HepG2 (cell line): Measurements from ENCODE around the gene EIF5. TPM values are rescaled to one million over a fixed set of nuclear protein-coding genes. Genes with fewer than 3 reads are reported as not detected.
A peak's percentile ranks its signal among the peaks of the same experiment; 100 is the strongest.

ENCODE experiments used
- ATAC-seq: fragments of 200-7000 bp; cut with Tn5 transposase; 3 replicates; pipeline ENCODE4 v1.9.1; 2020; ENCODE audit warnings: mild to moderate bottlenecking, moderate library complexity
- BruUV-seq: library from RNA; stranded (reverse); fragments of 400-500 nt; replicated peaks from 2 replicates; lab custom pipeline; 2021; lab: Mats Ljungman, UMichigan
- CTCF ChIA-PET: fragments of 300-600 bp; formaldehyde crosslinking; extraction: SDS; loops from one replicate; lab custom pipeline; 2021; ENCODE audit warnings: low total read pairs, inconsistent platforms, low intra/inter-chr PET ratio; lab: Yijun Ruan, JAX
- POLR2A ChIA-PET: fragments of 350-600 bp; sonication (Branson Sonifier 250); formaldehyde crosslinking; loops from one replicate; lab custom pipeline; 2020; ENCODE audit warnings: antibody characterized with exemption, inconsistent platforms; lab: Yijun Ruan, JAX
- DNase-seq: peaks from one replicate; pipeline ENCODE4 v3.0.0-alpha.2; 2015; ENCODE audit warnings: low spot score
- FAIRE-seq: peaks from 3 replicates; lab custom pipeline; 2011; peaks lifted over from hg19 to GRCh38; lab: Jason Lieb, UNC
- H2AFZ ChIP-seq: one replicate; pipeline ENCODE4 v1.6.1; 2011; ENCODE audit warnings: low read length, inconsistent platforms
- H3K27ac ChIP-seq: fragments of 300-600 bp; 3 replicates; pipeline ENCODE4 v1.8.0; 2011; ENCODE audit warnings: mixed run types, mild to moderate bottlenecking, mixed read lengths, low read length, inconsistent platforms; ENCODE audit not compliant: insufficient read depth; ENCODE audit errors: extremely low read length
- H3K27me3 ChIP-seq, 2 experiments: fragments of 200-600 bp in 1 of 2; 2 replicates in 1 of 2; 3 replicates in 1 of 2; pipeline versions ENCODE4 v1.6.0 to v1.8.0; 2011; ENCODE audit warnings: low read length in 2 of 2, mild to moderate bottlenecking in 2 of 2, moderate library complexity in 2 of 2, inconsistent platforms in 1 of 2; ENCODE audit not compliant: insufficient read depth in 2 of 2, control insufficient read depth in 1 of 2
- H3K36me3 ChIP-seq, 2 experiments: fragments of 200-600 bp in 1 of 2; replicated peaks in 1 of 2; 2 replicates in 1 of 2; 3 replicates in 1 of 2; pipeline versions ENCODE4 v1.5.1 to v1.8.0; 2011; ENCODE audit warnings: low read length in 2 of 2, inconsistent platforms in 1 of 2; ENCODE audit not compliant: insufficient read depth in 2 of 2, control insufficient read depth in 1 of 2
- H3K4me1 ChIP-seq: 2 replicates; pipeline ENCODE4 v1.5.1; 2012; ENCODE audit warnings: low read length, inconsistent platforms; ENCODE audit not compliant: insufficient read depth
- H3K4me2 ChIP-seq: 2 replicates; pipeline ENCODE4 v1.6.0; 2011; ENCODE audit warnings: low read depth, low read length, inconsistent platforms
- H3K4me3 ChIP-seq, 3 experiments: fragments of 200-600 bp in 1 of 3; sonication (generic), shearing (Covaris generic) in 1 of 3; replicated peaks in 1 of 3; 2 replicates each; pipeline ENCODE4 v1.5.1; 2011 to 2016; ENCODE audit warnings: low read length in 3 of 3, inconsistent platforms in 2 of 3, low read depth in 2 of 3, mild to moderate bottlenecking in 2 of 3, control low read depth in 1 of 3, mixed read lengths in 1 of 3; ENCODE audit not compliant: insufficient read depth in 1 of 3
- H3K79me2 ChIP-seq: one replicate; pipeline ENCODE4 v1.6.1; 2011; ENCODE audit warnings: low read length, inconsistent platforms; ENCODE audit not compliant: insufficient read depth
- H3K9ac ChIP-seq: 2 replicates; pipeline ENCODE4 v1.6.0; 2011; ENCODE audit warnings: mild to moderate bottlenecking, low read depth, low read length, inconsistent platforms; ENCODE audit not compliant: insufficient read depth
- H3K9me3 ChIP-seq: 2 replicates; pipeline ENCODE4 v1.5.1; 2012; ENCODE audit warnings: mild to moderate bottlenecking, low read length
- H4K20me1 ChIP-seq: 2 replicates; pipeline ENCODE4 v1.6.0; 2011; ENCODE audit warnings: inconsistent platforms, mild to moderate bottlenecking, low read length, moderate library complexity; ENCODE audit not compliant: insufficient read depth
- ASH2L ChIP-seq: fragments of 300-600, 200-600 bp; sonication (generic); IDR thresholded peaks from 2 replicates; pipeline ENCODE4 v1.7.0; 2017; ENCODE audit warnings: low read depth, mild to moderate bottlenecking, moderate library complexity, mixed read lengths, low read length; ENCODE audit not compliant: insufficient read length
- ETS1 ChIP-seq: sonication (generic); formaldehyde crosslinking; IDR thresholded peaks from 2 replicates; pipeline ENCODE4 v1.4.0; 2020; ENCODE audit warnings: missing genetic modification reagents
- GTF2F1 ChIP-seq: fragments of 150-350 bp; IDR thresholded peaks from 2 replicates; pipeline ENCODE4 v1.6.1; 2014; ENCODE audit warnings: low read length
- HNF4G ChIP-seq, 2 experiments: sonication (generic) in 1 of 2; formaldehyde crosslinking in 1 of 2; IDR thresholded peaks; 2 replicates each; pipeline versions ENCODE4 v1.4.0 to v1.6.1; 2011 to 2020; ENCODE audit warnings: borderline replicate concordance in 2 of 2, low read depth in 2 of 2, mild to moderate bottlenecking in 2 of 2, low read length in 1 of 2, missing genetic modification reagents in 1 of 2, moderate library complexity in 1 of 2
- MXD4 ChIP-seq: IDR thresholded peaks from 2 replicates; pipeline ENCODE4 v1.6.1; 2016; ENCODE audit warnings: mild to moderate bottlenecking, missing biosample characterization, missing genetic modification reagents
- NFE2L1 ChIP-seq: sonication (generic); formaldehyde crosslinking; IDR thresholded peaks from 2 replicates; pipeline ENCODE4 v1.4.0; 2020; ENCODE audit warnings: missing genetic modification reagents, mild to moderate bottlenecking, borderline replicate concordance
- POLR2AphosphoS2 ChIP-seq: IDR thresholded peaks from 2 replicates; pipeline ENCODE4 v1.6.1; 2011; ENCODE audit warnings: low read depth, low read length, improper control_type of control experiment
- REL ChIP-seq: sonication (generic); formaldehyde crosslinking; conservative IDR thresholded peaks from 2 replicates; pipeline ENCODE4 v1.8.0; 2022; ENCODE audit warnings: mild to moderate bottlenecking, missing genetic modification reagents, moderate library complexity
- TMF1 ChIP-seq: sonication (generic); formaldehyde crosslinking; IDR thresholded peaks from 2 replicates; pipeline ENCODE4 v1.8.1; 2022; ENCODE audit warnings: low read depth, missing genetic modification reagents
- ZBTB34 ChIP-seq: sonication (generic); formaldehyde crosslinking; IDR thresholded peaks from 2 replicates; pipeline ENCODE4 v1.8.0; 2022; ENCODE audit warnings: mild to moderate bottlenecking, missing genetic modification reagents
- ZBTB7A ChIP-seq: sonication (generic); formaldehyde crosslinking; IDR thresholded peaks from 2 replicates; pipeline ENCODE4 v1.8.0; 2022; ENCODE audit warnings: mild to moderate bottlenecking, missing genetic modification reagents
- ZNF10 ChIP-seq: sonication (generic); formaldehyde crosslinking; IDR thresholded peaks from 2 replicates; pipeline ENCODE4 v1.4.0; 2020; ENCODE audit warnings: mild to moderate bottlenecking, low read depth, missing genetic modification reagents, borderline replicate concordance
- ZNF101 ChIP-seq: sonication (generic); formaldehyde crosslinking; IDR thresholded peaks from 2 replicates; pipeline ENCODE4 v1.4.0; 2020; ENCODE audit warnings: mild to moderate bottlenecking, low read depth, missing genetic modification reagents, borderline replicate concordance
- ZNF207 ChIP-seq: fragments of 450-650 bp; IDR thresholded peaks from 2 replicates; pipeline ENCODE4 v1.6.1; 2016; ENCODE audit warnings: antibody characterized with exemption, borderline replicate concordance
- ZNF282 ChIP-seq: fragments of 450-650 bp; IDR thresholded peaks from 2 replicates; pipeline ENCODE4 v1.6.1; 2018; ENCODE audit not compliant: partially characterized antibody
- ZNF570 ChIP-seq: sonication (generic); formaldehyde crosslinking; IDR thresholded peaks from 2 replicates; pipeline ENCODE4 v1.4.0; 2020; ENCODE audit warnings: mild to moderate bottlenecking, missing genetic modification reagents, borderline replicate concordance
- ZNF816 ChIP-seq: sonication (generic); formaldehyde crosslinking; IDR thresholded peaks from 2 replicates; pipeline ENCODE4 v1.8.0; 2022; ENCODE audit warnings: missing genetic modification reagents, mild to moderate bottlenecking, borderline replicate concordance
- ZSCAN30 ChIP-seq: sonication (generic); formaldehyde crosslinking; IDR thresholded peaks from 2 replicates; pipeline ENCODE4 v1.5.0; 2020; ENCODE audit warnings: mild to moderate bottlenecking, missing genetic modification reagents
- WGBS: methylation state at CpG from one replicate; pipeline ENCODE4 v1.1.6; 2017; ENCODE audit warnings: low lambda C conversion rate; 5-methylcytosine and 5-hydroxymethylcytosine counted together
- in situ Hi-C: cut with HindIII; loops from 2 replicates; pipeline ENCODE4 v1.10.0; 2017; ENCODE audit warnings: low pct_unique_long_range_greater_than_20kb; ENCODE audit not compliant: extremely low pct_ligation_motif_present
- intact Hi-C: fragments of 100-400 bp; cut with micrococcal nuclease; formaldehyde crosslinking; loops from one replicate; pipeline ENCODE4 v1.10.0; 2022; ENCODE audit not compliant: unreplicated experiment
- polyA plus RNA-seq, 8 experiments: library from polyadenylated mRNA; depleted of rRNA in 3 of 8; stranded (reverse) in 7 of 8; unstranded in 1 of 8; fragments of >200 nt; fragmentation: Illumina TruSeq in 4 of 8; extraction: Trizol in 4 of 8; gene quantifications; 2 replicates each; pipeline versions ENCODE4 v1.2.1 to v1.2.3, GENCODE V29; 2011 to 2016; ENCODE audit warnings: low read depth in 4 of 8, missing spikeins in 1 of 8, mixed read lengths in 1 of 8; ENCODE audit not compliant: insufficient read depth in 1 of 8
- total RNA-seq, 5 experiments: library from RNA; depleted of rRNA; stranded (reverse); fragments of >200 nt; fragmentation: Illumina TruSeq; extraction: Trizol; gene quantifications; 2 replicates each; pipeline ENCODE4 v1.2.3, GENCODE V29; 2016; ENCODE audit warnings: low read depth in 1 of 5

The EIF5 gene
- total and polyA plus RNA-seq, 2 of the 13 experiments (the other 11 are each of a cell fraction or from before 2014, with no cell fraction given) = 189 to 281 TPM

GRCh38 chr14:103377522-103378037 is 43.5 kb downstream of the EIF5 start:
- DNase-seq (no peak), FAIRE-seq (no peak), ATAC-seq (no peak)
- CTCF ChIA-PET = no interaction called here
- peaks cover 1 to 4% of the 10 kb centered on the region in 2 experiments; a peak in 4 of 5 replicates for H3K27me3 ChIP-seq
- WGBS = 66% methylated on average over 2 of the region's 2 CpGs
- no peaks in the 10 kb centered on the region for H3K79me2 ChIP-seq
- H3K9me3 ChIP-seq = no peaks in the 10 kb centered on the region
- intact Hi-C loops (no loop called here), in situ Hi-C loops (no loop called here)
- H3K4me1 ChIP-seq = peaks cover 32% of the 10 kb centered on the region
- peak overlapping the region; percentile 80 for H2AFZ ChIP-seq
- TF ChIP-seq ZBTB34 (no peak), ZNF207 (no peak), ZNF816 (CRISPR knock-in tag) (no peak), TMF1 (no peak), ZNF10 (CRISPR knock-in tag) (no peak), ASH2L (no peak), NFE2L1 (CRISPR knock-in tag) (no peak), POLR2AphosphoS2 (no peak), ZNF282 (no peak), MXD4 (CRISPR knock-in tag) (no peak), GTF2F1 (no peak), ZSCAN30 (CRISPR knock-in tag) (no peak), ZBTB7A (CRISPR knock-in tag) (no peak), REL (no peak), ETS1 (CRISPR knock-in tag) (no peak), HNF4G (IDR thresholded peaks at IDR 0.05; ENCODE audit: borderline replicate concordance, low read depth, low read length) (no peak), HNF4G (CRISPR knock-in tag; IDR thresholded peaks at IDR 0.05; ENCODE audit: borderline replicate concordance, low read depth) (no peak), ZNF101 (CRISPR knock-in tag) (no peak), ZNF570 (CRISPR knock-in tag) (no peak)
- H3K4me2 ChIP-seq = peak overlapping the region; percentile 94
- H3K9ac ChIP-seq = peak overlapping the region; percentile 51; the same call in 1 of the 2 replicates
- no TSS peak for BruUV-seq
- POLR2A ChIA-PET = interaction anchor here (1.1 to 2.0 kb wide), 5 partner anchors 13 to 43 kb away, joined by 4 to 21 read pairs (median 14); partner anchors contain the start of gene EIF5
- no peaks in the 10 kb centered on the region for H4K20me1 ChIP-seq
- H3K27ac ChIP-seq = peak overlapping the region; percentile 50
- peak overlapping the region; percentile 26 to 66 (median 45); a peak in 5 of 6 replicates for H3K4me3 ChIP-seq
- H3K36me3 ChIP-seq = no peaks in the 10 kb centered on the region
